HCT116 (cell line): ENCODE data around the gene MBTD1. TPM values are rescaled to one million over a fixed set of nuclear protein-coding genes. Genes with fewer than 3 reads are reported as not detected.

ENCODE experiments used
- ATAC-seq: fragments of 200-7000 bp; cut with Tn5 transposase; 2 replicates; pipeline ENCODE4 v1.9.1; 2020; ENCODE audit warnings: mild to moderate bottlenecking, moderate library complexity
- BruUV-seq: library from RNA; stranded (reverse); fragments of 400-500 nt; replicated peaks from 2 replicates; lab custom pipeline; 2021; lab: Mats Ljungman, UMichigan
- CTCF ChIA-PET: fragments of 300-600 bp; sonication (Branson Sonifier 250); formaldehyde crosslinking; loops from one replicate; lab custom pipeline; 2021; ENCODE audit warnings: antibody characterized with exemption; lab: Charles Lee
- POLR2A ChIA-PET: fragments of 300-600, 350-600 bp; sonication (Branson Sonifier 250); formaldehyde crosslinking; loops from one replicate; lab custom pipeline; 2021; ENCODE audit warnings: antibody characterized with exemption; lab: Charles Lee
- RAD21 ChIA-PET, 2 experiments: fragments of 300-600 bp; sonication (Branson Sonifier 250); formaldehyde crosslinking; loops; one replicate each; lab custom pipeline; 2023; ENCODE audit warnings: low total read pairs in 2 of 2; ENCODE audit not compliant: uncharacterized antibody in 2 of 2, unreplicated experiment in 2 of 2, low non-redundant PET in 1 of 2; lab: Charles Lee
- DNase-seq: peaks from one replicate; pipeline ENCODE4 v3.0.0-alpha.2; 2010; ENCODE audit warnings: low read depth, low spot score
- H2AFZ ChIP-seq: fragments of 200-600 bp; shearing (Covaris generic), sonication (generic); 2 replicates; pipeline ENCODE4 v1.6.1; 2017; ENCODE audit warnings: low read depth, mixed run types, mixed read lengths, antibody characterized with exemption, low read length; ENCODE audit not compliant: poor library complexity, severe bottlenecking
- H3K27ac ChIP-seq: 2 replicates; pipeline ENCODE4 v1.5.1; 2012; ENCODE audit warnings: low read depth, low read length
- H3K27me3 ChIP-seq: fragments of 200-600 bp; sonication (generic); 2 replicates; pipeline ENCODE4 v1.6.1; 2016; ENCODE audit warnings: mixed run types, low read length, mixed read lengths; ENCODE audit not compliant: insufficient read depth
- H3K36me3 ChIP-seq, 2 experiments: fragments of 200-500 bp in 1 of 2; fragments of 200-600 bp in 1 of 2; sonication (Bioruptor generic) in 1 of 2; sonication (generic) in 1 of 2; 2 replicates each; pipeline versions ENCODE4 v1.5.1 to v1.6.1; 2014 to 2016; ENCODE audit warnings: low read length in 2 of 2, inconsistent platforms in 1 of 2, mixed read lengths in 1 of 2, mixed run types in 1 of 2; ENCODE audit not compliant: insufficient read depth in 2 of 2, control insufficient read depth in 1 of 2
- H3K4me1 ChIP-seq, 2 experiments: fragments of 200-600 bp in 1 of 2; sonication (generic) in 1 of 2; 2 replicates each; pipeline versions ENCODE4 v1.5.1 to v1.6.1; 2012 to 2017; ENCODE audit warnings: low read length in 2 of 2, inconsistent platforms in 1 of 2, mild to moderate bottlenecking in 1 of 2, mixed read lengths in 1 of 2, mixed run types in 1 of 2, moderate library complexity in 1 of 2; ENCODE audit not compliant: insufficient read depth in 2 of 2, control insufficient read depth in 1 of 2
- H3K4me2 ChIP-seq: fragments of 200-600 bp; sonication (generic); 2 replicates; pipeline ENCODE4 v1.6.1; 2017; ENCODE audit warnings: mixed run types, low read length, mixed read lengths
- H3K4me3 ChIP-seq, 2 experiments: fragments of 200-600 bp in 1 of 2; sonication (generic) in 1 of 2; replicated peaks in 1 of 2; 2 replicates each; pipeline ENCODE4 v1.5.1; 2011 to 2016; ENCODE audit warnings: low read length in 2 of 2, control low read depth in 1 of 2, low read depth in 1 of 2, mild to moderate bottlenecking in 1 of 2, mixed read lengths in 1 of 2, mixed run types in 1 of 2
- H3K79me2 ChIP-seq: fragments of 200-600 bp; sonication (generic); 2 replicates; pipeline ENCODE4 v1.6.1; 2017; ENCODE audit warnings: mild to moderate bottlenecking, mixed run types, low read length, moderate library complexity, mixed read lengths; ENCODE audit not compliant: insufficient read depth
- H3K9ac ChIP-seq: fragments of 200-600 bp; sonication (generic); 2 replicates; pipeline ENCODE4 v1.6.1; 2016; ENCODE audit warnings: low read length, mixed read lengths
- H3K9me2 ChIP-seq: fragments of 200-600 bp; sonication (generic), shearing (Covaris generic); 2 replicates; pipeline ENCODE4 v1.6.1; 2017; ENCODE audit warnings: mixed run types, mild to moderate bottlenecking, moderate library complexity; ENCODE audit not compliant: insufficient read depth
- H3K9me3 ChIP-seq, 2 experiments: fragments of 200-500 bp in 1 of 2; fragments of 200-600 bp in 1 of 2; sonication (Bioruptor generic) in 1 of 2; sonication (generic) in 1 of 2; 2 replicates each; pipeline ENCODE4 v1.6.1; 2014 to 2017; ENCODE audit warnings: low read length in 2 of 2, mixed read lengths in 2 of 2, inconsistent platforms in 1 of 2, low read depth in 1 of 2, mild to moderate bottlenecking in 1 of 2, mixed run types in 1 of 2, moderate library complexity in 1 of 2; ENCODE audit not compliant: control insufficient read depth in 1 of 2, insufficient read depth in 1 of 2
- H4K20me1 ChIP-seq: fragments of 200-600 bp; sonication (generic), shearing (Covaris generic); 2 replicates; pipeline ENCODE4 v1.6.1; 2017; ENCODE audit warnings: mixed run types, mild to moderate bottlenecking, moderate library complexity; ENCODE audit not compliant: insufficient read depth
- ATF3 ChIP-seq: IDR thresholded peaks from 2 replicates; pipeline ENCODE4 v1.6.1; 2012
- CEBPB ChIP-seq: IDR thresholded peaks from 2 replicates; pipeline ENCODE4 v1.6.1; 2012; ENCODE audit warnings: low read depth
- ELF1 ChIP-seq: IDR thresholded peaks from 2 replicates; pipeline ENCODE4 v1.6.1; 2012; ENCODE audit warnings: low read depth, borderline replicate concordance
- EZH2 ChIP-seq: fragments of 200-600 bp; sonication (generic); IDR thresholded peaks from 2 replicates; pipeline ENCODE4 v1.6.1; 2017; ENCODE audit warnings: antibody characterized with exemption, mixed run types
- EZH2phosphoT487 ChIP-seq: fragments of 200-600 bp; IDR thresholded peaks from 2 replicates; pipeline ENCODE4 v1.6.1; 2018; ENCODE audit warnings: antibody characterized with exemption, borderline replicate concordance
- FOSL1 ChIP-seq: IDR thresholded peaks from 2 replicates; pipeline ENCODE4 v1.6.1; 2012; ENCODE audit warnings: low read depth
- MAX ChIP-seq: IDR thresholded peaks from 2 replicates; pipeline ENCODE4 v1.6.1; 2012
- POLR2A ChIP-seq: IDR thresholded peaks from 2 replicates; pipeline ENCODE4 v1.7.0; 2011; ENCODE audit warnings: borderline replicate concordance; ENCODE audit not compliant: insufficient read depth, insufficient read length; ENCODE audit errors: extremely low read depth
- RAD21 ChIP-seq: IDR thresholded peaks from 2 replicates; pipeline ENCODE4 v1.6.1; 2012; ENCODE audit warnings: low read depth, mild to moderate bottlenecking
- REST ChIP-seq: IDR thresholded peaks from 2 replicates; pipeline ENCODE4 v1.6.1; 2012; ENCODE audit warnings: low read depth
- intact Hi-C: fragments of 100-400 bp; cut with micrococcal nuclease; formaldehyde crosslinking; loops from 2 replicates; pipeline ENCODE4 v1.10.0; 2022
- total RNA-seq: library from RNA; stranded (reverse); gene quantifications from one replicate; pipeline ENCODE4 v1.2.1, GENCODE V29; 2021; ENCODE audit not compliant: unreplicated experiment

Gene MBTD1
- total RNA-seq, 1 experiment from 2014 or later: 27.3 TPM

- ChIA-PET CTCF (no interaction called here), RAD21 (no interaction called here), POLR2A (no interaction called here)
- Histone ChIP-seq H3K9me2 (no peaks in the 10 kb centered on the region), H3K27me3 (no peaks in the 10 kb centered on the region), H4K20me1 (no peaks in the 10 kb centered on the region), H3K27ac (no peak overlapping the region), H3K9me3 (no peaks in the 10 kb centered on the region), H3K4me1 (no peaks in the 10 kb centered on the region), H3K4me2 (no peak overlapping the region), H3K79me2 (no peaks in the 10 kb centered on the region), H2AFZ (no peak overlapping the region), H3K9ac (no peak overlapping the region), H3K36me3 (peaks cover 22 to 32% of the 10 kb centered on the region in 2 experiments; a peak in 3 of 4 replicates), H3K4me3 (no peak overlapping the region)
- DNase-seq: no peak
- no peak for ATAC-seq
- no peak for TF ChIP-seq EZH2
- TF ChIP-seq CEBPB: no peak
- TF ChIP-seq MAX: no peak
- TF ChIP-seq ELF1: no peak
- no peak for TF ChIP-seq RAD21
- intact Hi-C loops: no loop called here
- no TSS peak for BruUV-seq
Measured at GRCh38 chr17:51214920-51215319, 44.9 kb downstream of the MBTD1 start.

GRCh38 chr17:51203838-51204237 lies 56.0 kb downstream of the MBTD1 start:
- no peak overlapping the region for H2AFZ ChIP-seq
- no peaks in the 10 kb centered on the region for H3K4me1 ChIP-seq
- ChIA-PET CTCF (no interaction called here), POLR2A (no interaction called here), RAD21 (no interaction called here)
- H3K9me2 ChIP-seq: no peaks in the 10 kb centered on the region
- DNase-seq: no peak
- H3K9me3 ChIP-seq: no peaks in the 10 kb centered on the region
- intact Hi-C loops: loop anchor here (2.0 kb wide), 1 partner anchor 121 kb away; no protein-coding TSS in a partner anchor
- no peaks in the 10 kb centered on the region for H4K20me1 ChIP-seq
- H3K9ac ChIP-seq: no peak overlapping the region
- H3K27ac ChIP-seq: no peak overlapping the region
- H3K4me2 ChIP-seq: no peak overlapping the region
- peaks cover 44 to 59% of the 10 kb centered on the region in 2 experiments for H3K36me3 ChIP-seq
- ATAC-seq: no peak
- TF ChIP-seq POLR2A: no peak
- TF ChIP-seq FOSL1: no peak
- TF ChIP-seq ATF3: no peak
- TF ChIP-seq EZH2phosphoT487: no peak
- no peak for TF ChIP-seq REST
- TF ChIP-seq, all 23 proteins: peak for 0
- H3K79me2 ChIP-seq: 0 out of 2 replicates have a peak, but pooled peaks cover 6% of the 10 kb centered on the region
- H3K27me3 ChIP-seq: no peaks in the 10 kb centered on the region
- no TSS peak for BruUV-seq
- H3K4me3 ChIP-seq: no peak overlapping the region
